Measurements from ENCODE around the gene ZNF597. TPM values are rescaled to one million over a fixed set of nuclear protein-coding genes. Genes with fewer than 3 reads are reported as not detected.

ZNF597 gene
- total RNA-seq, 1 experiment from 2014 or later: 2.2 TPM

DNA sequence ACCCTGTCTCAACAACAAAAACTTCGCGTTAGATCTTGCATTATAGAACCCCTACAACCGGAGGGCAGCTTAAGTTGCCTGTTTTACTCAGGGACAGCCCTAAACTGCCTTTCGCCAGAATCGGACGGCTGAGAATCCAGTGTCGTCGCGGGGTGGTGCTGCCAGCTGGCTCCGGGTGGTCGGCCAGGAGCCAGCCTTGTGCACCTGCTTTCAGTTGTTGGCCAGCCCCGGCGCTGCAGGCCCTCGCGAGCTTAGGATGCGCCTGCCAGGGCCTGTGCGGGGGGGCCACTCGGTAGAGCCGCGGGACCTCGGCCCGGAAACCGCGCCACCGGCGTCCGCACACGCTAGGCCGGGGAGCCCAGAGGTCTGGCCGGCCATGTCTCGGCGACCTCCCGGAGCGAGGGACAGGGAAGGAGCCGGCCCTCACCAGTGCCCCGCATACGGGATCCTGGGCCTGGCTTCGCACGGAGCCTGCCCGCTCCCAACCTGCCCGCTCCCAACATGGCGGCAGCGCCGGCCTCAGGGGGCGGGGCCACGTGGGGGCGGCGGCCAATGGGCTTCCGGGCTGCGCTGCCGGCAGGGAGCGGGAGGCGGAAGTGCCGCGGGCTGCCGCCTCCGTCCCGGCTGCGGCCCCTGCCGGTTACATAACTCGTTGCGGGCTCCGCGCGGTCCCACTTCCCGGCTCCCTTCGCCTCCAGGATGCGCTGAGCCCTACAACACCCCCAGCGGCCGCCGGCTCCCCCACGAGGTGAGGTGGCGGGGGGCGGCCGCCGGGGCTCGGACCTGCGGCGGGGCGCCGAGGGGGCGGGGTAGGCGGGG, 14.3 kb upstream of the ZNF597 start (continued):
- TF ChIP-seq, protein P1, sequence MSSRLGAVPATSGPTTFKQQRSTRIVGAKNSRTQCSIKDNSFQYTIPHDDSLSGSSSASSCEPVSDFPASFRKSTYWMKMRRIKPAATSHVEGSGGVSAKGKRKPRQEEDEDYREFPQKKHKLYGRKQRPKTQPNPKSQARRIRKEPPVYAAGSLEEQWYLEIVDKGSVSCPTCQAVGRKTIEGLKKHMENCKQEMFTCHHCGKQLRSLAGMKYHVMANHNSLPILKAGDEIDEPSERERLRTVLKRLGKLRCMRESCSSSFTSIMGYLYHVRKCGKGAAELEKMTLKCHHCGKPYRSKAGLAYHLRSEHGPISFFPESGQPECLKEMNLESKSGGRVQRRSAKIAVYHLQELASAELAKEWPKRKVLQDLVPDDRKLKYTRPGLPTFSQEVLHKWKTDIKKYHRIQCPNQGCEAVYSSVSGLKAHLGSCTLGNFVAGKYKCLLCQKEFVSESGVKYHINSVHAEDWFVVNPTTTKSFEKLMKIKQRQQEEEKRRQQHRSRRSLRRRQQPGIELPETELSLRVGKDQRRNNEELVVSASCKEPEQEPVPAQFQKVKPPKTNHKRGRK (CRISPR knock-in tag; IDR thresholded peaks at IDR 0.05; ENCODE audit: borderline replicate concordance): no peak
- no peak for TF ChIP-seq GTF2I (CRISPR knock-in tag; conservative IDR thresholded peaks at IDR 0.05)
- TF ChIP-seq, protein P2, sequence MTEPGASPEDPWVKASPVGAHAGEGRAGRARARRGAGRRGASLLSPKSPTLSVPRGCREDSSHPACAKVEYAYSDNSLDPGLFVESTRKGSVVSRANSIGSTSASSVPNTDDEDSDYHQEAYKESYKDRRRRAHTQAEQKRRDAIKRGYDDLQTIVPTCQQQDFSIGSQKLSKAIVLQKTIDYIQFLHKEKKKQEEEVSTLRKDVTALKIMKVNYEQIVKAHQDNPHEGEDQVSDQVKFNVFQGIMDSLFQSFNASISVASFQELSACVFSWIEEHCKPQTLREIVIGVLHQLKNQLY (CRISPR knock-in tag; IDR thresholded peaks at IDR 0.05): no peak
- no peak for TF ChIP-seq ZNF416 (CRISPR knock-in tag; IDR thresholded peaks at IDR 0.05)
- TF ChIP-seq ZNF671 (CRISPR knock-in tag; IDR thresholded peaks at IDR 0.05): no peak
- TF ChIP-seq ZNF396 (CRISPR knock-in tag; IDR thresholded peaks at IDR 0.05; ENCODE audit: borderline replicate concordance): no peak
- TF ChIP-seq, protein P3, sequence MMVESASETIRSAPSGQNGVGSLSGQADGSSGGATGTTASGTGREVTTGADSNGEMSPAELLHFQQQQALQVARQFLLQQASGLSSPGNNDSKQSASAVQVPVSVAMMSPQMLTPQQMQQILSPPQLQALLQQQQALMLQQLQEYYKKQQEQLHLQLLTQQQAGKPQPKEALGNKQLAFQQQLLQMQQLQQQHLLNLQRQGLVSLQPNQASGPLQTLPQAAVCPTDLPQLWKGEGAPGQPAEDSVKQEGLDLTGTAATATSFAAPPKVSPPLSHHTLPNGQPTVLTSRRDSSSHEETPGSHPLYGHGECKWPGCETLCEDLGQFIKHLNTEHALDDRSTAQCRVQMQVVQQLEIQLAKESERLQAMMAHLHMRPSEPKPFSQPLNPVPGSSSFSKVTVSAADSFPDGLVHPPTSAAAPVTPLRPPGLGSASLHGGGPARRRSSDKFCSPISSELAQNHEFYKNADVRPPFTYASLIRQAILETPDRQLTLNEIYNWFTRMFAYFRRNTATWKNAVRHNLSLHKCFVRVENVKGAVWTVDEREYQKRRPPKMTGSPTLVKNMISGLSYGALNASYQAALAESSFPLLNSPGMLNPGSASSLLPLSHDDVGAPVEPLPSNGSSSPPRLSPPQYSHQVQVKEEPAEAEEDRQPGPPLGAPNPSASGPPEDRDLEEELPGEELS (CRISPR knock-in tag; IDR thresholded peaks at IDR 0.05): peak; percentile 13; the same call in 1 of the 2 replicates
- TF ChIP-seq, protein P4, sequence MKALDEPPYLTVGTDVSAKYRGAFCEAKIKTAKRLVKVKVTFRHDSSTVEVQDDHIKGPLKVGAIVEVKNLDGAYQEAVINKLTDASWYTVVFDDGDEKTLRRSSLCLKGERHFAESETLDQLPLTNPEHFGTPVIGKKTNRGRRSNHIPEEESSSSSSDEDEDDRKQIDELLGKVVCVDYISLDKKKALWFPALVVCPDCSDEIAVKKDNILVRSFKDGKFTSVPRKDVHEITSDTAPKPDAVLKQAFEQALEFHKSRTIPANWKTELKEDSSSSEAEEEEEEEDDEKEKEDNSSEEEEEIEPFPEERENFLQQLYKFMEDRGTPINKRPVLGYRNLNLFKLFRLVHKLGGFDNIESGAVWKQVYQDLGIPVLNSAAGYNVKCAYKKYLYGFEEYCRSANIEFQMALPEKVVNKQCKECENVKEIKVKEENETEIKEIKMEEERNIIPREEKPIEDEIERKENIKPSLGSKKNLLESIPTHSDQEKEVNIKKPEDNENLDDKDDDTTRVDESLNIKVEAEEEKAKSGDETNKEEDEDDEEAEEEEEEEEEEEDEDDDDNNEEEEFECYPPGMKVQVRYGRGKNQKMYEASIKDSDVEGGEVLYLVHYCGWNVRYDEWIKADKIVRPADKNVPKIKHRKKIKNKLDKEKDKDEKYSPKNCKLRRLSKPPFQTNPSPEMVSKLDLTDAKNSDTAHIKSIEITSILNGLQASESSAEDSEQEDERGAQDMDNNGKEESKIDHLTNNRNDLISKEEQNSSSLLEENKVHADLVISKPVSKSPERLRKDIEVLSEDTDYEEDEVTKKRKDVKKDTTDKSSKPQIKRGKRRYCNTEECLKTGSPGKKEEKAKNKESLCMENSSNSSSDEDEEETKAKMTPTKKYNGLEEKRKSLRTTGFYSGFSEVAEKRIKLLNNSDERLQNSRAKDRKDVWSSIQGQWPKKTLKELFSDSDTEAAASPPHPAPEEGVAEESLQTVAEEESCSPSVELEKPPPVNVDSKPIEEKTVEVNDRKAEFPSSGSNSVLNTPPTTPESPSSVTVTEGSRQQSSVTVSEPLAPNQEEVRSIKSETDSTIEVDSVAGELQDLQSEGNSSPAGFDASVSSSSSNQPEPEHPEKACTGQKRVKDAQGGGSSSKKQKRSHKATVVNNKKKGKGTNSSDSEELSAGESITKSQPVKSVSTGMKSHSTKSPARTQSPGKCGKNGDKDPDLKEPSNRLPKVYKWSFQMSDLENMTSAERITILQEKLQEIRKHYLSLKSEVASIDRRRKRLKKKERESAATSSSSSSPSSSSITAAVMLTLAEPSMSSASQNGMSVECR (CRISPR knock-in tag; IDR thresholded peaks at IDR 0.05; ENCODE audit: borderline replicate concordance): 0 out of 2 replicates have a peak, but pooled peaks have one; percentile 76
- no peak for TF ChIP-seq GRHL2 (CRISPR knock-in tag; IDR thresholded peaks at IDR 0.05; ENCODE audit: insufficient replicate concordance, severe bottlenecking)
- no peak for TF ChIP-seq ZNF121 (CRISPR knock-in tag; IDR thresholded peaks at IDR 0.05)
- no peak for TF ChIP-seq SOX15 (CRISPR knock-in tag; IDR thresholded peaks at IDR 0.05)
- TF ChIP-seq, protein P5, sequence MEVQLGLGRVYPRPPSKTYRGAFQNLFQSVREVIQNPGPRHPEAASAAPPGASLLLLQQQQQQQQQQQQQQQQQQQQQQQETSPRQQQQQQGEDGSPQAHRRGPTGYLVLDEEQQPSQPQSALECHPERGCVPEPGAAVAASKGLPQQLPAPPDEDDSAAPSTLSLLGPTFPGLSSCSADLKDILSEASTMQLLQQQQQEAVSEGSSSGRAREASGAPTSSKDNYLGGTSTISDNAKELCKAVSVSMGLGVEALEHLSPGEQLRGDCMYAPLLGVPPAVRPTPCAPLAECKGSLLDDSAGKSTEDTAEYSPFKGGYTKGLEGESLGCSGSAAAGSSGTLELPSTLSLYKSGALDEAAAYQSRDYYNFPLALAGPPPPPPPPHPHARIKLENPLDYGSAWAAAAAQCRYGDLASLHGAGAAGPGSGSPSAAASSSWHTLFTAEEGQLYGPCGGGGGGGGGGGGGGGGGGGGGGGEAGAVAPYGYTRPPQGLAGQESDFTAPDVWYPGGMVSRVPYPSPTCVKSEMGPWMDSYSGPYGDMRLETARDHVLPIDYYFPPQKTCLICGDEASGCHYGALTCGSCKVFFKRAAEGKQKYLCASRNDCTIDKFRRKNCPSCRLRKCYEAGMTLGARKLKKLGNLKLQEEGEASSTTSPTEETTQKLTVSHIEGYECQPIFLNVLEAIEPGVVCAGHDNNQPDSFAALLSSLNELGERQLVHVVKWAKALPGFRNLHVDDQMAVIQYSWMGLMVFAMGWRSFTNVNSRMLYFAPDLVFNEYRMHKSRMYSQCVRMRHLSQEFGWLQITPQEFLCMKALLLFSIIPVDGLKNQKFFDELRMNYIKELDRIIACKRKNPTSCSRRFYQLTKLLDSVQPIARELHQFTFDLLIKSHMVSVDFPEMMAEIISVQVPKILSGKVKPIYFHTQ (CRISPR knock-in tag; IDR thresholded peaks at IDR 0.05): no peak
- TF ChIP-seq RORB (CRISPR knock-in tag; IDR thresholded peaks at IDR 0.05): no peak
- peak; percentile 49; the same call in 1 of the 2 replicates for TF ChIP-seq CREM (CRISPR knock-in tag; IDR thresholded peaks at IDR 0.05)
- TF ChIP-seq SMAD4 (CRISPR knock-in tag; IDR thresholded peaks at IDR 0.05): no peak
- TF ChIP-seq, protein P6, sequence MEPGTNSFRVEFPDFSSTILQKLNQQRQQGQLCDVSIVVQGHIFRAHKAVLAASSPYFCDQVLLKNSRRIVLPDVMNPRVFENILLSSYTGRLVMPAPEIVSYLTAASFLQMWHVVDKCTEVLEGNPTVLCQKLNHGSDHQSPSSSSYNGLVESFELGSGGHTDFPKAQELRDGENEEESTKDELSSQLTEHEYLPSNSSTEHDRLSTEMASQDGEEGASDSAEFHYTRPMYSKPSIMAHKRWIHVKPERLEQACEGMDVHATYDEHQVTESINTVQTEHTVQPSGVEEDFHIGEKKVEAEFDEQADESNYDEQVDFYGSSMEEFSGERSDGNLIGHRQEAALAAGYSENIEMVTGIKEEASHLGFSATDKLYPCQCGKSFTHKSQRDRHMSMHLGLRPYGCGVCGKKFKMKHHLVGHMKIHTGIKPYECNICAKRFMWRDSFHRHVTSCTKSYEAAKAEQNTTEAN (CRISPR knock-in tag; IDR thresholded peaks at IDR 0.05): 0 out of 2 replicates have a peak, but pooled peaks have one; percentile 52
- TF ChIP-seq CBFB (CRISPR knock-in tag; IDR thresholded peaks at IDR 0.05; ENCODE audit: low read depth): no peak
- TF ChIP-seq, protein P7, sequence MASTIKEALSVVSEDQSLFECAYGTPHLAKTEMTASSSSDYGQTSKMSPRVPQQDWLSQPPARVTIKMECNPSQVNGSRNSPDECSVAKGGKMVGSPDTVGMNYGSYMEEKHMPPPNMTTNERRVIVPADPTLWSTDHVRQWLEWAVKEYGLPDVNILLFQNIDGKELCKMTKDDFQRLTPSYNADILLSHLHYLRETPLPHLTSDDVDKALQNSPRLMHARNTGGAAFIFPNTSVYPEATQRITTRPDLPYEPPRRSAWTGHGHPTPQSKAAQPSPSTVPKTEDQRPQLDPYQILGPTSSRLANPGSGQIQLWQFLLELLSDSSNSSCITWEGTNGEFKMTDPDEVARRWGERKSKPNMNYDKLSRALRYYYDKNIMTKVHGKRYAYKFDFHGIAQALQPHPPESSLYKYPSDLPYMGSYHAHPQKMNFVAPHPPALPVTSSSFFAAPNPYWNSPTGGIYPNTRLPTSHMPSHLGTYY (CRISPR knock-in tag; IDR thresholded peaks at IDR 0.05): no peak
- TF ChIP-seq, protein P8, sequence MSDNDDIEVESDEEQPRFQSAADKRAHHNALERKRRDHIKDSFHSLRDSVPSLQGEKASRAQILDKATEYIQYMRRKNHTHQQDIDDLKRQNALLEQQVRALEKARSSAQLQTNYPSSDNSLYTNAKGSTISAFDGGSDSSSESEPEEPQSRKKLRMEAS (CRISPR knock-in tag; IDR thresholded peaks at IDR 0.05): peak; percentile 90
- TF ChIP-seq, protein P9, sequence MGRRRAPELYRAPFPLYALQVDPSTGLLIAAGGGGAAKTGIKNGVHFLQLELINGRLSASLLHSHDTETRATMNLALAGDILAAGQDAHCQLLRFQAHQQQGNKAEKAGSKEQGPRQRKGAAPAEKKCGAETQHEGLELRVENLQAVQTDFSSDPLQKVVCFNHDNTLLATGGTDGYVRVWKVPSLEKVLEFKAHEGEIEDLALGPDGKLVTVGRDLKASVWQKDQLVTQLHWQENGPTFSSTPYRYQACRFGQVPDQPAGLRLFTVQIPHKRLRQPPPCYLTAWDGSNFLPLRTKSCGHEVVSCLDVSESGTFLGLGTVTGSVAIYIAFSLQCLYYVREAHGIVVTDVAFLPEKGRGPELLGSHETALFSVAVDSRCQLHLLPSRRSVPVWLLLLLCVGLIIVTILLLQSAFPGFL (CRISPR knock-in tag; IDR thresholded peaks at IDR 0.05; ENCODE audit: borderline replicate concordance): no peak
- TF ChIP-seq TP53 (CRISPR knock-in tag; IDR thresholded peaks at IDR 0.05): no peak
- TF ChIP-seq ATF1 (CRISPR knock-in tag; IDR thresholded peaks at IDR 0.05): no peak; the same call in 1 of the 2 replicates

Measured in WTC11 (cell line).